Measurements from ENCODE around the gene TCF25.

The TCF25 gene

GRCh38 chr16:89890200-89890599, 16.8 kb downstream of the TCF25 start:
- Histone ChIP-seq H3K4ac (ENCODE audit: low read depth, low read length) (no peak overlapping the region), H3K79me1 (ENCODE audit: low read length) (no peaks in the 10 kb centered on the region), H3K27me3 (ENCODE audit: insufficient read depth, low read length, poor library complexity) (no peaks in the 10 kb centered on the region), H3K4me3 (ENCODE audit: low read length) (no peak overlapping the region), H3K4me1 (ENCODE audit: control insufficient read depth, low read depth, low read length) (no peaks in the 10 kb centered on the region), H2BK15ac (replicated peaks; ENCODE audit: low read depth) (no peak overlapping the region), H3K56ac (ENCODE audit: low read length) (no peak overlapping the region), H3K18ac (ENCODE audit: low read length) (no peak overlapping the region), H3K4me2 (ENCODE audit: low read length) (no peak overlapping the region), H2BK5ac (ENCODE audit: low read length) (no peak overlapping the region), H4K5ac (ENCODE audit: low read length) (no peak overlapping the region), H3K79me2 (ENCODE audit: control insufficient read depth, insufficient read depth, low read length) (no peaks in the 10 kb centered on the region), H3K9ac (ENCODE audit: low read length) (no peak overlapping the region), H3K36me3 (ENCODE audit: control insufficient read depth, insufficient read depth, low read length) (peaks cover 7% of the 10 kb centered on the region), H3K23ac (ENCODE audit: low read length) (no peak overlapping the region), H2AK5ac (ENCODE audit: low read length) (no peak overlapping the region), H2BK120ac (ENCODE audit: low read depth, low read length) (no peak overlapping the region), H3K27ac (ENCODE audit: low read depth, low read length) (no peak overlapping the region), H4K8ac (ENCODE audit: low read depth, low read length) (no peak overlapping the region)
- DNase-seq = no peak
- no CpG with 5 or more reads among the region's 9 CpGs for WGBS (ENCODE audit: extremely low coverage, insufficient coverage, low lambda C conversion rate)

DNA sequence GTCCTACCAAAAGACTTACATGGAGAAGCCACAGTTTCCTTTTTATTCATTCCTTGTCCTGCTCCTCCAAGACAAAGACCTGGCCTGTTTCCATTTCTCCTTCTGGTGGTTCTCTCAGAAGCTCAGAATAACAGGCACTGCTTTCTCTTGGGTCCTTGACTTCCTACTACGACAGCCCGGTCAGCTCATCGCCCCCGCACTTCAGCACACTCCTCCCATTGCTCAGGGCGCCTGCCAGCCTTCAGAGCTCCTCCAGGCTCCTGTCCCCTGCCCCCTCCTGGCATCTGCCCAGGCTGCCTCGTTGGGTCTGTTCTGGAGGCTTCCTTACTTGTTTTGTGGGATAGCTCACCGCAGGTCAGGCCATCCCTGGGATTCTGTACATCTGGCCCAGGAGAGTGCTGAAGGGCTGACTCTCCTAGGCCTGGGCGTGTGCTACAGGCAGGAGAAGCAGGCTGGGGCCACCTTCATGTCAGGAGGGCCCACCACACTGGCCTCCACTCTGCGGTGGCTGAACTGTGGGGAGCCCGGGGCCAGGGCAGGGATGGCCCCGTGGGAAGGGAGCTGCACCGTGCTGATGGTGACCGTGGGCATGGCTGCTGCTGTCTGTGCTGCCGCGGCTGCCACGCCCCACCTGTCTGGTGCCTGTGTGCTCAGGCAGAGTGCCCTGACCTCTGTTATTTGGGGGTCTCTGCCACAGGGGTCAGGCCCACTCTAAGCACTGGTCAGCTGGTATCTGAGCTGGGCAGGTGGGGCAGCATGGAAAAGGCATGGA, 17.7 kb downstream of the TCF25 start:
- Histone ChIP-seq H3K36me3 (ENCODE audit: control insufficient read depth, insufficient read depth, low read length) (peaks cover 10% of the 10 kb centered on the region), H3K79me1 (ENCODE audit: low read length) (no peaks in the 10 kb centered on the region), H2BK15ac (replicated peaks; ENCODE audit: low read depth) (no peak overlapping the region), H3K4me2 (ENCODE audit: low read length) (no peak overlapping the region), H4K5ac (ENCODE audit: low read length) (no peak overlapping the region), H3K23ac (ENCODE audit: low read length) (no peak overlapping the region), H2AK5ac (ENCODE audit: low read length) (no peak overlapping the region), H2BK120ac (ENCODE audit: low read depth, low read length) (no peak overlapping the region), H2BK5ac (ENCODE audit: low read length) (no peak overlapping the region), H3K4ac (ENCODE audit: low read depth, low read length) (no peak overlapping the region), H3K56ac (ENCODE audit: low read length) (no peak overlapping the region), H3K18ac (ENCODE audit: low read length) (no peak overlapping the region), H3K27me3 (ENCODE audit: insufficient read depth, low read length, poor library complexity) (no peaks in the 10 kb centered on the region), H3K9ac (ENCODE audit: low read length) (no peak overlapping the region), H3K4me1 (ENCODE audit: control insufficient read depth, low read depth, low read length) (no peaks in the 10 kb centered on the region), H3K4me3 (ENCODE audit: low read length) (no peak overlapping the region), H3K27ac (ENCODE audit: low read depth, low read length) (no peak overlapping the region), H4K8ac (ENCODE audit: low read depth, low read length) (no peak overlapping the region), H3K79me2 (ENCODE audit: control insufficient read depth, insufficient read depth, low read length) (no peaks in the 10 kb centered on the region)
- no peak for DNase-seq
- WGBS (ENCODE audit: extremely low coverage, insufficient coverage, low lambda C conversion rate) = no CpG with 5 or more reads among the region's 16 CpGs

DNA sequence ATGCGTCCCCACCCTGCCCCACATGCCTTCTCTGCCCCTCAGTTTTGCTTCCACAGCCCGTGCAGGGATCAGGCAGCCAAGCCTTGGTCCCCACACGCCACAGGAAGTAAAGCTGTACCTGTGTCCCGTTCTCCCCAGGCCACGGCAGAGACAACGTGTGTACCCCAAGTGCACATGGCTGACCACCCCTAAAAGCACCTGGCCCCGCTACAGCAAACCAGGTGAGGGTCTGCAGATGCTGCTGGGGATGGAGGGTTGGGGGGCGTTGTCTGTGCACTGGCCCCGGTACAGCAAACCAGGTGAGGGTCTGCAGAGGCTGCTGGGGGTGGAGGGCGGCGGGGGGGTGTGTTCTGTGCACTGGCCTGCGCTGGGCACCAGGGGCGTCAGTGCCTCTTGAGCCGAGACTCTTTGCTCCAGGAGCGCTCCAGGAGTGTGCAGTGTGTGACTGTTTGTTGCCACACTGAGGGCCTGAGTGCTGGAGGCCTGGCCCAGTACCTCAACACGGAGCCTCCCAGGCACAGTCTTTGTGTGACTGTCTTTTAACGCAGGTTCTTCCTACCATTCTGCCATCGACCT, 18.8 kb downstream of the TCF25 start:
- no peak overlapping the region for H2BK15ac ChIP-seq (replicated peaks; ENCODE audit: low read depth)
- H3K18ac ChIP-seq (ENCODE audit: low read length) = no peak overlapping the region
- no peak overlapping the region for H3K4ac ChIP-seq (ENCODE audit: low read depth, low read length)
- no peaks in the 10 kb centered on the region for H3K79me2 ChIP-seq (ENCODE audit: control insufficient read depth, insufficient read depth, low read length)
- no peak overlapping the region for H3K23ac ChIP-seq (ENCODE audit: low read length)
- no peak overlapping the region for H4K5ac ChIP-seq (ENCODE audit: low read length)
- no peak overlapping the region for H3K56ac ChIP-seq (ENCODE audit: low read length)
- no peak overlapping the region for H3K27ac ChIP-seq (ENCODE audit: low read depth, low read length)
- no peak overlapping the region for H2AK5ac ChIP-seq (ENCODE audit: low read length)
- no CpG with 5 or more reads among the region's 18 CpGs for WGBS (ENCODE audit: extremely low coverage, insufficient coverage, low lambda C conversion rate)
- H3K79me1 ChIP-seq (ENCODE audit: low read length) = no peaks in the 10 kb centered on the region
- H4K8ac ChIP-seq (ENCODE audit: low read depth, low read length) = no peak overlapping the region
- no peak overlapping the region for H3K4me3 ChIP-seq (ENCODE audit: low read length)
- no peak overlapping the region for H2BK120ac ChIP-seq (ENCODE audit: low read depth, low read length)
- no peaks in the 10 kb centered on the region for H3K4me1 ChIP-seq (ENCODE audit: control insufficient read depth, low read depth, low read length)
- H2BK5ac ChIP-seq (ENCODE audit: low read length) = no peak overlapping the region
- no peak for DNase-seq
- no peak overlapping the region for H3K9ac ChIP-seq (ENCODE audit: low read length)
- no peak overlapping the region for H3K4me2 ChIP-seq (ENCODE audit: low read length)
- H3K27me3 ChIP-seq (ENCODE audit: insufficient read depth, low read length, poor library complexity) = no peaks in the 10 kb centered on the region
- H3K36me3 ChIP-seq (ENCODE audit: control insufficient read depth, insufficient read depth, low read length) = peaks cover 11% of the 10 kb centered on the region

- peaks cover 13% of the 10 kb centered on the region for H3K36me3 ChIP-seq (ENCODE audit: control insufficient read depth, insufficient read depth, low read length)
Measured at GRCh38 chr16:89892635-89893034, 19.2 kb downstream of the TCF25 start.

GRCh38 chr16:89893642-89894548, 20.5 kb downstream of the TCF25 start:
- Histone ChIP-seq H3K9ac (ENCODE audit: low read length) (no peak overlapping the region), H3K56ac (ENCODE audit: low read length) (no peak overlapping the region), H2BK120ac (ENCODE audit: low read depth, low read length) (no peak overlapping the region), H3K27ac (ENCODE audit: low read depth, low read length) (no peak overlapping the region), H3K23ac (ENCODE audit: low read length) (no peak overlapping the region), H3K4me1 (ENCODE audit: control insufficient read depth, low read depth, low read length) (no peaks in the 10 kb centered on the region), H2BK15ac (replicated peaks; ENCODE audit: low read depth) (no peak overlapping the region), H4K8ac (ENCODE audit: low read depth, low read length) (no peak overlapping the region), H3K4me2 (ENCODE audit: low read length) (no peak overlapping the region), H3K36me3 (ENCODE audit: control insufficient read depth, insufficient read depth, low read length) (peaks cover 16% of the 10 kb centered on the region), H3K79me1 (ENCODE audit: low read length) (no peaks in the 10 kb centered on the region), H3K4ac (ENCODE audit: low read depth, low read length) (no peak overlapping the region), H3K79me2 (ENCODE audit: control insufficient read depth, insufficient read depth, low read length) (no peaks in the 10 kb centered on the region), H4K5ac (ENCODE audit: low read length) (no peak overlapping the region), H3K4me3 (ENCODE audit: low read length) (no peak overlapping the region), H2AK5ac (ENCODE audit: low read length) (no peak overlapping the region), H3K27me3 (ENCODE audit: insufficient read depth, low read length, poor library complexity) (no peaks in the 10 kb centered on the region), H2BK5ac (ENCODE audit: low read length) (no peak overlapping the region), H3K18ac (ENCODE audit: low read length) (no peak overlapping the region)
- DNase-seq = no peak
- WGBS (ENCODE audit: extremely low coverage, insufficient coverage, low lambda C conversion rate) = no CpG with 5 or more reads among the region's 45 CpGs

More at GRCh38 chr16:89892635-89893034, 19.2 kb downstream of the TCF25 start:
- no peak overlapping the region for H3K23ac ChIP-seq (ENCODE audit: low read length)
- no peak overlapping the region for H2BK5ac ChIP-seq (ENCODE audit: low read length)
- no peak overlapping the region for H2BK15ac ChIP-seq (replicated peaks; ENCODE audit: low read depth)
- no peak overlapping the region for H2BK120ac ChIP-seq (ENCODE audit: low read depth, low read length)
- no peaks in the 10 kb centered on the region for H3K79me2 ChIP-seq (ENCODE audit: control insufficient read depth, insufficient read depth, low read length)
- H3K27ac ChIP-seq (ENCODE audit: low read depth, low read length) = no peak overlapping the region
- no peak overlapping the region for H3K18ac ChIP-seq (ENCODE audit: low read length)
- no peak overlapping the region for H3K9ac ChIP-seq (ENCODE audit: low read length)
- no peaks in the 10 kb centered on the region for H3K27me3 ChIP-seq (ENCODE audit: insufficient read depth, low read length, poor library complexity)
- H3K56ac ChIP-seq (ENCODE audit: low read length) = no peak overlapping the region
- H4K5ac ChIP-seq (ENCODE audit: low read length) = no peak overlapping the region
- H2AK5ac ChIP-seq (ENCODE audit: low read length) = no peak overlapping the region
- no peaks in the 10 kb centered on the region for H3K4me1 ChIP-seq (ENCODE audit: control insufficient read depth, low read depth, low read length)
- no peak overlapping the region for H4K8ac ChIP-seq (ENCODE audit: low read depth, low read length)
- no peak overlapping the region for H3K4me2 ChIP-seq (ENCODE audit: low read length)
- no CpG with 5 or more reads among the region's 9 CpGs for WGBS (ENCODE audit: extremely low coverage, insufficient coverage, low lambda C conversion rate)
- no peak overlapping the region for H3K4ac ChIP-seq (ENCODE audit: low read depth, low read length)
- H3K79me1 ChIP-seq (ENCODE audit: low read length) = no peaks in the 10 kb centered on the region
- H3K4me3 ChIP-seq (ENCODE audit: low read length) = no peak overlapping the region
- no peak for DNase-seq
